Caco-2 (cell line): ENCODE results near the gene SGSM1. TPM values are rescaled to one million over a fixed set of nuclear protein-coding genes. Genes with fewer than 3 reads are reported as not detected.

Experiments used
- BruUV-seq: library from RNA; stranded (reverse); fragments of 400-500 nt; replicated peaks from 2 replicates; lab custom pipeline; 2021; lab: Mats Ljungman, UMichigan
- CTCF ChIA-PET: fragments of 300-600 bp; sonication (Branson Sonifier 250); formaldehyde crosslinking; loops from one replicate; lab custom pipeline; 2022; ENCODE audit warnings: antibody characterized with exemption; lab: Charles Lee
- POLR2A ChIA-PET: fragments of 300-600 bp; sonication (Branson Sonifier 250); formaldehyde crosslinking; loops from one replicate; lab custom pipeline; 2022; ENCODE audit warnings: antibody characterized with exemption; lab: Charles Lee
- DNase-seq, 2 experiments: peaks; one replicate each; pipeline versions ENCODE4 v3.0.0 to v3.0.0-alpha.2; 2020 to 2022
- H3K27me3 ChIP-seq: replicated peaks from 2 replicates; pipeline ENCODE4 v1.6.0; 2011; ENCODE audit warnings: low read length; ENCODE audit not compliant: control insufficient read depth, insufficient read depth
- H3K36me3 ChIP-seq: 2 replicates; pipeline ENCODE4 v1.5.1; 2011; ENCODE audit warnings: low read length; ENCODE audit not compliant: control insufficient read depth, insufficient read depth
- H3K4me1 ChIP-seq: fragments of 250-450 bp; sonication (Bioruptor Pico); 2 replicates; pipeline ENCODE4 v1.5.1; 2020; ENCODE audit warnings: mild to moderate bottlenecking
- H3K4me3 ChIP-seq: 2 replicates; pipeline ENCODE4 v1.5.1; 2011; ENCODE audit warnings: low read depth, mild to moderate bottlenecking, control low read depth, low read length
- H3K9me3 ChIP-seq: fragments of 250-450 bp; sonication (Bioruptor Pico); 2 replicates; pipeline ENCODE4 v1.5.1; 2020; ENCODE audit warnings: mild to moderate bottlenecking, moderate library complexity
- H3K27ac Mint-ChIP-seq: one replicate; pipeline ENCODE4 v1.8.0; 2022; ENCODE audit warnings: mixed read lengths; ENCODE audit not compliant: unreplicated experiment
- H3K27me3 Mint-ChIP-seq: one replicate; pipeline ENCODE4 v1.8.0; 2022; ENCODE audit warnings: mixed read lengths; ENCODE audit not compliant: insufficient read depth, unreplicated experiment
- H3K36me3 Mint-ChIP-seq: one replicate; pipeline ENCODE4 v1.8.0; 2022; ENCODE audit warnings: mild to moderate bottlenecking, mixed read lengths; ENCODE audit not compliant: insufficient read depth, unreplicated experiment
- H3K4me1 Mint-ChIP-seq: one replicate; pipeline ENCODE4 v1.8.0; 2022; ENCODE audit warnings: low read depth, mixed read lengths; ENCODE audit not compliant: unreplicated experiment
- H3K4me3 Mint-ChIP-seq: one replicate; pipeline ENCODE4 v1.8.0; 2022; ENCODE audit warnings: mild to moderate bottlenecking, moderate library complexity, mixed read lengths; ENCODE audit not compliant: unreplicated experiment
- H3K9me3 Mint-ChIP-seq: one replicate; pipeline ENCODE4 v1.8.0; 2022; ENCODE audit warnings: mixed read lengths; ENCODE audit not compliant: unreplicated experiment
- CTCF ChIP-seq, 2 experiments: fragments of 200-600 bp in 1 of 2; IDR thresholded peaks; 1 replicate in 1 of 2; 2 replicates in 1 of 2; pipeline versions ENCODE4 v1.5.1 to v1.8.0; 2011 to 2022; ENCODE audit warnings: antibody characterized with exemption in 1 of 2, control low read depth in 1 of 2, inconsistent platforms in 1 of 2, low read depth in 1 of 2, low read length in 1 of 2, mild to moderate bottlenecking in 1 of 2, moderate library complexity in 1 of 2; ENCODE audit not compliant: insufficient read depth in 1 of 2, severe bottlenecking in 1 of 2, unreplicated experiment in 1 of 2
- intact Hi-C: fragments of 100-400 bp; cut with micrococcal nuclease; formaldehyde crosslinking; loops from one replicate; pipeline ENCODE4 v1.10.0; 2022; ENCODE audit not compliant: unreplicated experiment
- total RNA-seq: library from RNA; stranded (reverse); gene quantifications from 2 replicates; pipeline ENCODE4 v1.2.3, GENCODE V29; 2022

SGSM1 gene
- total RNA-seq, 1 experiment from 2014 or later = 6.1 TPM

GRCh38 chr22:24796860-24797259 lies 9.2 kb upstream of the SGSM1 start:
- ChIA-PET CTCF (no interaction called here), POLR2A (no interaction called here)
- Histone ChIP-seq H3K4me3 (no peak overlapping the region), H3K4me1 (peaks cover 7% of the 10 kb centered on the region), H3K36me3 (no peaks in the 10 kb centered on the region), H3K27me3 (no peaks in the 10 kb centered on the region), H3K9me3 (no peaks in the 10 kb centered on the region)
- Mint-ChIP-seq H3K4me1 (peaks cover 19% of the 10 kb centered on the region), H3K27me3 (no peaks in the 10 kb centered on the region), H3K9me3 (no peaks in the 10 kb centered on the region), H3K36me3 (no peaks in the 10 kb centered on the region), H3K4me3 (no peak overlapping the region), H3K27ac (no peak overlapping the region)
- intact Hi-C loops = no loop called here
- no peak for TF ChIP-seq CTCF (IDR thresholded peaks at IDR 0.05; ENCODE audit: insufficient read depth in 1 of 2, low read depth in 1 of 2, low read length in 1 of 2, severe bottlenecking in 1 of 2, unreplicated experiment in 1 of 2)
- DNase-seq = no peak
- BruUV-seq = no TSS peak

DNA sequence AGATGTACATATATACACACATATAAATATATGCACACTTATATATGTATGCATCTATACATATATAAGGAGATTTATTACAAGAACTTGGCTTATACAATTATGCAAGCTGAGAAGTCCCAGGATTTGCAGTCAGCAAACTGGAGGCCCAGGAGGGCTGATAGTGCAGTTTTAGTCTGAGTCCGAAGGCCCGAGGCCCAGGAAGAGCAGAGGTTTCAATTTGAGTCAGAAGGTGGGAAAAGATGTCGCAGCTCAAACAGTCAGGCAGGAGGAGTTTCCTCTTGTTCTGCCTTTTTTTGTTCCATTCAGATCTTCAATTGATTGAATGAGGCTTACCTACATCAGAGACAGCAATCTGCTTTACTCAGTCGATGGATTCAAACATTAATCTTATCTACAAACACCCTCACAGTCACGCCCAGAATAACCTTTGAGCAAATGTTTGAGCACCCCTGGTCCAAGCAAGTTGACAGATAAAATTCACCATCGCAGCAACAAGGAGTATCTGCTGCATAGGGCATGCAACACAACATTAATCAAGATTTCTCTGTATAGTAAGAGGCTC lies 4.0 kb upstream of the SGSM1 start:
- peak overlapping the region; percentile 68 for H3K27ac Mint-ChIP-seq
- Histone ChIP-seq H3K27me3 (no peaks in the 10 kb centered on the region), H3K36me3 (no peaks in the 10 kb centered on the region), H3K4me3 (no peak overlapping the region), H3K9me3 (no peaks in the 10 kb centered on the region), H3K4me1 (peaks cover 24% of the 10 kb centered on the region)
- H3K4me1 Mint-ChIP-seq = peaks cover 27% of the 10 kb centered on the region
- BruUV-seq = no TSS peak
- TF ChIP-seq CTCF (IDR thresholded peaks at IDR 0.05; ENCODE audit: insufficient read depth in 1 of 2, low read depth in 1 of 2, low read length in 1 of 2, severe bottlenecking in 1 of 2, unreplicated experiment in 1 of 2) = no peak
- peak overlapping the region; percentile 37 for H3K4me3 Mint-ChIP-seq
- intact Hi-C loops = loop anchor here (1.0 to 5.0 kb wide), 5 partner anchors 13 to 49 kb away; no protein-coding TSS in a partner anchor
- ChIA-PET POLR2A (interaction anchor here (1.0 kb wide), 1 partner anchor 12 kb away, joined by 3 read pairs; no protein-coding TSS in a partner anchor), CTCF (interaction anchor here (1.2 to 2.4 kb wide), 4 partner anchors 26 to 33 kb away, joined by 4 to 19 read pairs (median 6); no protein-coding TSS in a partner anchor)
- no peaks in the 10 kb centered on the region for H3K27me3 Mint-ChIP-seq
- H3K36me3 Mint-ChIP-seq = no peaks in the 10 kb centered on the region
- peak; percentile 56 to 62 for DNase-seq
- no peaks in the 10 kb centered on the region for H3K9me3 Mint-ChIP-seq

DNA sequence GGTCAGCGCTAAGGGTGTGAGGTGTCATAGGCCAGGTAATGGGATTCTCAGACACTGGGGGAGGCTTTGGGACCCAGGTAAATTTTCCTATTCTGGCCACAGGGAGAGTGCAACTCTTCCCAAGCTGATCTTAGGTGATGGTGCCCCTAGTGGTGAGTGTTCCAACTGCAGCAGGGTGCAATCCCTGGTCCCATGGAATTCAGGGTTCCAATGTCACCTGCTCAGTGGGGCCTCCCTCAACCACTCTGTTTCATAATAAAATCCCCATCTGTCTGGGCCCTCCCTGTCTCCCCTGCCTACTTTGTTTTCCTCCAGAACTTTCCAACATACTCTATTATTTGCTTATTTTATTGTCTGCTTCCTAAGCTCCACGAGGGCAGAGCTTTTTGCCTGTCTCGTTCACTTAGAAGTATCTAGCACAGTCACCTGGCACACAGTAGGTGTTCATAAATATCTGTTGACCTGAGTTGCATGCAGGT lies 2.9 kb upstream of the SGSM1 start:
- ChIA-PET CTCF (interaction anchor here (0.6 to 2.4 kb wide), 13 partner anchors 9 to 279 kb away, joined by 3 to 19 read pairs (median 5); no protein-coding TSS in a partner anchor), POLR2A (interaction anchor here (0.6 kb wide), 1 partner anchor 31 kb away, joined by 3 read pairs; no protein-coding TSS in a partner anchor)
- Mint-ChIP-seq H3K4me3 (no peak overlapping the region), H3K27me3 (no peaks in the 10 kb centered on the region), H3K36me3 (no peaks in the 10 kb centered on the region), H3K9me3 (no peaks in the 10 kb centered on the region), H3K27ac (no peak overlapping the region), H3K4me1 (peaks cover 31% of the 10 kb centered on the region)
- Histone ChIP-seq H3K4me1 (peaks cover 24% of the 10 kb centered on the region), H3K27me3 (no peaks in the 10 kb centered on the region), H3K36me3 (no peaks in the 10 kb centered on the region), H3K4me3 (no peak overlapping the region), H3K9me3 (no peaks in the 10 kb centered on the region)
- peak; percentile 86 to 96 for TF ChIP-seq CTCF (IDR thresholded peaks at IDR 0.05; ENCODE audit: insufficient read depth in 1 of 2, low read depth in 1 of 2, low read length in 1 of 2, severe bottlenecking in 1 of 2, unreplicated experiment in 1 of 2)
- no TSS peak for BruUV-seq
- DNase-seq = peak; percentile 73 to 81
- intact Hi-C loops = loop anchor here (2.0 to 5.0 kb wide), 2 partner anchors 36 to 48 kb away; no protein-coding TSS in a partner anchor
